ENCODE results near the gene MVB12B.

DNA sequence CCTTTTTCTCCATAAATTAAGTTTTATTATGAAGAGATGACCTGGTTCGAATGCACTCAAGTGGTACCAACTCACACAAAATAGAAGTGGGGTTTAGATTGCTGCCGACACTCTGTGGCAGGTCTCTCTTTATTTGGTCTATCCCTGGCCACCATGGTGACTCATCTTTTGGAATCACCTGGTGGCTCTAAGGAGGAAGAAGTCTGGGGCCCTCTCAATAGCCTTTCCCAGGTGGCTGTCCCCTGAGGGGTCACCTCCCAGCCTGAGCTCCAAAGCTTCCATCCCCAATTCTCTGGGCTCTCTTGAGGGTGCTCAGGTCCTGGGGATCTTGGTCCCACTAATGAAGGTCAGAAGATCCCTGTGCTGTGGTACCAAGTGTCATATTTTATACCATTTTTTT, 136.8 kb downstream of the MVB12B start:
- no peak for TF ChIP-seq FOXP2 (optimal IDR thresholded peaks at IDR 0.05; ENCODE audit: borderline replicate concordance, extremely low read depth, extremely low read length, insufficient read depth)
- TF ChIP-seq, protein P1, sequence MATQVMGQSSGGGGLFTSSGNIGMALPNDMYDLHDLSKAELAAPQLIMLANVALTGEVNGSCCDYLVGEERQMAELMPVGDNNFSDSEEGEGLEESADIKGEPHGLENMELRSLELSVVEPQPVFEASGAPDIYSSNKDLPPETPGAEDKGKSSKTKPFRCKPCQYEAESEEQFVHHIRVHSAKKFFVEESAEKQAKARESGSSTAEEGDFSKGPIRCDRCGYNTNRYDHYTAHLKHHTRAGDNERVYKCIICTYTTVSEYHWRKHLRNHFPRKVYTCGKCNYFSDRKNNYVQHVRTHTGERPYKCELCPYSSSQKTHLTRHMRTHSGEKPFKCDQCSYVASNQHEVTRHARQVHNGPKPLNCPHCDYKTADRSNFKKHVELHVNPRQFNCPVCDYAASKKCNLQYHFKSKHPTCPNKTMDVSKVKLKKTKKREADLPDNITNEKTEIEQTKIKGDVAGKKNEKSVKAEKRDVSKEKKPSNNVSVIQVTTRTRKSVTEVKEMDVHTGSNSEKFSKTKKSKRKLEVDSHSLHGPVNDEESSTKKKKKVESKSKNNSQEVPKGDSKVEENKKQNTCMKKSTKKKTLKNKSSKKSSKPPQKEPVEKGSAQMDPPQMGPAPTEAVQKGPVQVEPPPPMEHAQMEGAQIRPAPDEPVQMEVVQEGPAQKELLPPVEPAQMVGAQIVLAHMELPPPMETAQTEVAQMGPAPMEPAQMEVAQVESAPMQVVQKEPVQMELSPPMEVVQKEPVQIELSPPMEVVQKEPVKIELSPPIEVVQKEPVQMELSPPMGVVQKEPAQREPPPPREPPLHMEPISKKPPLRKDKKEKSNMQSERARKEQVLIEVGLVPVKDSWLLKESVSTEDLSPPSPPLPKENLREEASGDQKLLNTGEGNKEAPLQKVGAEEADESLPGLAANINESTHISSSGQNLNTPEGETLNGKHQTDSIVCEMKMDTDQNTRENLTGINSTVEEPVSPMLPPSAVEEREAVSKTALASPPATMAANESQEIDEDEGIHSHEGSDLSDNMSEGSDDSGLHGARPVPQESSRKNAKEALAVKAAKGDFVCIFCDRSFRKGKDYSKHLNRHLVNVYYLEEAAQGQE (IDR thresholded peaks at IDR 0.05; ENCODE audit: insufficient read depth in 1 of 2, low read depth in 2 of 2, low read length in 2 of 2), result no peak

Measured in PFSK-1 (cell line).